ENCODE data around the gene HSFX2. TPM values are rescaled to one million over a fixed set of nuclear protein-coding genes. Genes with fewer than 3 reads are reported as not detected.
"Not testable (repeated sequence)": the region's sequence is repeated elsewhere in the genome, so short reads cannot be mapped to it uniquely, and the experiment has no call there.

The HSFX2 gene
- total RNA-seq, 2 experiments from 2014 or later: 0.28 TPM; not detected in 1

- H3K27me3 Mint-ChIP-seq; POLR2A ChIA-PET; DNase-seq; ATAC-seq (ENCODE audit: low read depth); H3K27ac Mint-ChIP-seq; H3K4me3 Mint-ChIP-seq; H3K4me1 Mint-ChIP-seq; H3K9me3 Mint-ChIP-seq; H3K36me3 Mint-ChIP-seq: not testable (repeated sequence)
Observed at GRCh38 chrX:149619662-149620061, 24.5 kb upstream of the HSFX2 start.

- ATAC-seq (ENCODE audit: low read depth) (no peak), DNase-seq (no peak)
- Mint-ChIP-seq H3K27me3 (no peaks in the 10 kb centered on the region), H3K36me3 (no peaks in the 10 kb centered on the region), H3K27ac (no peak overlapping the region), H3K4me1 (no peaks in the 10 kb centered on the region), H3K9me3 (no peaks in the 10 kb centered on the region), H3K4me3 (no peak overlapping the region)
- POLR2A ChIA-PET: no interaction called here
Observed at GRCh38 chrX:149618871-149619270, 23.8 kb upstream of the HSFX2 start.

GRCh38 chrX:149611623-149612175 lies 16.6 kb upstream of the HSFX2 start:
- no peak for ATAC-seq (ENCODE audit: low read depth)
- DNase-seq: no peak
- Mint-ChIP-seq H3K4me1 (no peaks in the 10 kb centered on the region), H3K27ac (no peak overlapping the region), H3K27me3 (no peaks in the 10 kb centered on the region), H3K36me3 (peaks cover 2% of the 10 kb centered on the region), H3K4me3 (no peak overlapping the region), H3K9me3 (no peaks in the 10 kb centered on the region)
- POLR2A ChIA-PET: no interaction called here

GRCh38 chrX:149610511-149610910 lies 15.4 kb upstream of the HSFX2 start:
- DNase-seq: no peak
- no peak overlapping the region for H3K27ac Mint-ChIP-seq
- H3K4me3 Mint-ChIP-seq: no peak overlapping the region
- no peaks in the 10 kb centered on the region for H3K27me3 Mint-ChIP-seq
- H3K4me1 Mint-ChIP-seq: peaks cover 2% of the 10 kb centered on the region
- H3K9me3 Mint-ChIP-seq: no peaks in the 10 kb centered on the region
- peaks cover 8% of the 10 kb centered on the region for H3K36me3 Mint-ChIP-seq
- no peak for ATAC-seq (ENCODE audit: low read depth)
- POLR2A ChIA-PET: no interaction called here

GRCh38 chrX:149607699-149608098 lies 12.6 kb upstream of the HSFX2 start:
- H3K36me3 Mint-ChIP-seq: peaks cover 11% of the 10 kb centered on the region
- no peak for ATAC-seq (ENCODE audit: low read depth)
- H3K27me3 Mint-ChIP-seq: no peaks in the 10 kb centered on the region
- POLR2A ChIA-PET: no interaction called here
- DNase-seq: no peak
- H3K4me1 Mint-ChIP-seq: peaks cover 2% of the 10 kb centered on the region
- H3K27ac Mint-ChIP-seq: no peak overlapping the region
- H3K4me3 Mint-ChIP-seq: no peak overlapping the region
- no peaks in the 10 kb centered on the region for H3K9me3 Mint-ChIP-seq

GRCh38 chrX:149605248-149605885 lies 10.3 kb upstream of the HSFX2 start:
- H3K4me1 Mint-ChIP-seq; H3K27ac Mint-ChIP-seq; DNase-seq; POLR2A ChIA-PET; ATAC-seq (ENCODE audit: low read depth); H3K4me3 Mint-ChIP-seq; H3K27me3 Mint-ChIP-seq; H3K9me3 Mint-ChIP-seq: not testable (repeated sequence)
- H3K36me3 Mint-ChIP-seq: peaks cover 11% of the 10 kb centered on the region

GRCh38 chrX:149598603-149599002 lies 3.5 kb upstream of the HSFX2 start:
- DNase-seq; H3K4me1 Mint-ChIP-seq; H3K27ac Mint-ChIP-seq; H3K9me3 Mint-ChIP-seq; H3K4me3 Mint-ChIP-seq; ATAC-seq (ENCODE audit: low read depth); POLR2A ChIA-PET; H3K36me3 Mint-ChIP-seq; H3K27me3 Mint-ChIP-seq: not testable (repeated sequence)

- POLR2A ChIA-PET; H3K4me1 Mint-ChIP-seq; H3K27ac Mint-ChIP-seq; H3K9me3 Mint-ChIP-seq; H3K36me3 Mint-ChIP-seq; ATAC-seq (ENCODE audit: low read depth); DNase-seq; H3K4me3 Mint-ChIP-seq; H3K27me3 Mint-ChIP-seq: not testable (repeated sequence)
Observed at GRCh38 chrX:149595943-149596342, 829 bp upstream of the HSFX2 start.

GRCh38 chrX:149590993-149591392 lies 4.1 kb downstream of the HSFX2 start:
- not testable (repeated sequence) for DNase-seq; ATAC-seq (ENCODE audit: low read depth)

GRCh38 chrX:149587359-149587758 lies 7.8 kb downstream of the HSFX2 start, which contains the start of gene MAGEA9B:
MAGEA9B (minus strand) TSS chrX:149587459; CDS start chrX:149583179, 4,280 bp downstream.
- H3K4me1 Mint-ChIP-seq; POLR2A ChIA-PET; H3K36me3 Mint-ChIP-seq; H3K4me3 Mint-ChIP-seq; DNase-seq; ATAC-seq (ENCODE audit: low read depth); H3K9me3 Mint-ChIP-seq; H3K27ac Mint-ChIP-seq; H3K27me3 Mint-ChIP-seq: not testable (repeated sequence)

More at GRCh38 chrX:149590993-149591392, 4.1 kb downstream of the HSFX2 start:
- H3K27ac Mint-ChIP-seq, POLR2A ChIA-PET, H3K36me3 Mint-ChIP-seq, H3K9me3 Mint-ChIP-seq, H3K4me1 Mint-ChIP-seq, H3K27me3 Mint-ChIP-seq, H3K4me3 Mint-ChIP-seq: not testable (repeated sequence)

- DNase-seq; H3K27ac Mint-ChIP-seq; H3K4me1 Mint-ChIP-seq; H3K27me3 Mint-ChIP-seq; H3K36me3 Mint-ChIP-seq; H3K9me3 Mint-ChIP-seq; ATAC-seq (ENCODE audit: low read depth); POLR2A ChIA-PET; H3K4me3 Mint-ChIP-seq: not testable (repeated sequence)
Observed at GRCh38 chrX:149585631-149586030, 9.5 kb downstream of the HSFX2 start.

- not testable (repeated sequence) for H3K4me1 Mint-ChIP-seq, H3K27me3 Mint-ChIP-seq, DNase-seq, H3K27ac Mint-ChIP-seq, H3K9me3 Mint-ChIP-seq, H3K36me3 Mint-ChIP-seq, H3K4me3 Mint-ChIP-seq
- POLR2A ChIA-PET: interaction anchor here (1.5 kb wide), 1 partner anchor 32 kb away, joined by 4 read pairs; the partner anchor contains the start of gene EOLA1
- ATAC-seq (ENCODE audit: low read depth): peak; percentile 98
Observed at GRCh38 chrX:149573456-149573855, 21.7 kb downstream of the HSFX2 start.

- no peaks in the 10 kb centered on the region for H3K27me3 Mint-ChIP-seq
- DNase-seq (no peak), ATAC-seq (ENCODE audit: low read depth) (no peak)
Observed at GRCh38 chrX:149572743-149573142, 22.4 kb downstream of the HSFX2 start.

GRCh38 chrX:149571770-149572169 lies 23.3 kb downstream of the HSFX2 start:
- POLR2A ChIA-PET: interaction anchor here (0.6 to 1.5 kb wide), 2 partner anchors 31 to 664 kb away, joined by 4 read pairs; partner anchors contain the start of gene EOLA1
- ATAC-seq (ENCODE audit: low read depth) (no peak), DNase-seq (no peak)
- Mint-ChIP-seq H3K9me3 (no peaks in the 10 kb centered on the region), H3K27ac (no peak overlapping the region), H3K27me3 (no peaks in the 10 kb centered on the region), H3K36me3 (no peaks in the 10 kb centered on the region), H3K4me3 (no peak overlapping the region), H3K4me1 (peaks cover 3% of the 10 kb centered on the region)

More at GRCh38 chrX:149572743-149573142, 22.4 kb downstream of the HSFX2 start:
- peaks cover 3% of the 10 kb centered on the region for H3K4me1 Mint-ChIP-seq
- POLR2A ChIA-PET: interaction anchor here (0.6 to 1.5 kb wide), 2 partner anchors 32 to 663 kb away, joined by 4 read pairs; partner anchors contain the start of gene EOLA1
- peak overlapping the region; percentile 78 for H3K27ac Mint-ChIP-seq
- H3K36me3 Mint-ChIP-seq: no peaks in the 10 kb centered on the region
- H3K9me3 Mint-ChIP-seq: no peaks in the 10 kb centered on the region
- H3K4me3 Mint-ChIP-seq: peak overlapping the region; percentile 53
